HepG2 (cell line): ENCODE data around the gene GPC6. TPM values are rescaled to one million over a fixed set of nuclear protein-coding genes. Genes with fewer than 3 reads are reported as not detected.

ENCODE experiments used
- ATAC-seq: fragments of 200-7000 bp; cut with Tn5 transposase; 3 replicates; pipeline ENCODE4 v1.9.1; 2020; ENCODE audit warnings: mild to moderate bottlenecking, moderate library complexity
- BruUV-seq: library from RNA; stranded (reverse); fragments of 400-500 nt; replicated peaks from 2 replicates; lab custom pipeline; 2021; lab: Mats Ljungman, UMichigan
- CTCF ChIA-PET: fragments of 300-600 bp; formaldehyde crosslinking; extraction: SDS; loops from one replicate; lab custom pipeline; 2021; ENCODE audit warnings: low total read pairs, inconsistent platforms, low intra/inter-chr PET ratio; lab: Yijun Ruan, JAX
- POLR2A ChIA-PET: fragments of 350-600 bp; sonication (Branson Sonifier 250); formaldehyde crosslinking; loops from one replicate; lab custom pipeline; 2020; ENCODE audit warnings: antibody characterized with exemption, inconsistent platforms; lab: Yijun Ruan, JAX
- DNase-seq: peaks from one replicate; pipeline ENCODE4 v3.0.0-alpha.2; 2015; ENCODE audit warnings: low spot score
- FAIRE-seq: peaks from 3 replicates; lab custom pipeline; 2011; peaks lifted over from hg19 to GRCh38; lab: Jason Lieb, UNC
- H2AFZ ChIP-seq: one replicate; pipeline ENCODE4 v1.6.1; 2011; ENCODE audit warnings: low read length, inconsistent platforms
- H3K27ac ChIP-seq: fragments of 300-600 bp; 3 replicates; pipeline ENCODE4 v1.8.0; 2011; ENCODE audit warnings: mixed run types, mild to moderate bottlenecking, mixed read lengths, low read length, inconsistent platforms; ENCODE audit not compliant: insufficient read depth; ENCODE audit errors: extremely low read length
- H3K27me3 ChIP-seq, 2 experiments: fragments of 200-600 bp in 1 of 2; 2 replicates in 1 of 2; 3 replicates in 1 of 2; pipeline versions ENCODE4 v1.6.0 to v1.8.0; 2011; ENCODE audit warnings: low read length in 2 of 2, mild to moderate bottlenecking in 2 of 2, moderate library complexity in 2 of 2, inconsistent platforms in 1 of 2; ENCODE audit not compliant: insufficient read depth in 2 of 2, control insufficient read depth in 1 of 2
- H3K36me3 ChIP-seq, 2 experiments: fragments of 200-600 bp in 1 of 2; replicated peaks in 1 of 2; 2 replicates in 1 of 2; 3 replicates in 1 of 2; pipeline versions ENCODE4 v1.5.1 to v1.8.0; 2011; ENCODE audit warnings: low read length in 2 of 2, inconsistent platforms in 1 of 2; ENCODE audit not compliant: insufficient read depth in 2 of 2, control insufficient read depth in 1 of 2
- H3K4me1 ChIP-seq: 2 replicates; pipeline ENCODE4 v1.5.1; 2012; ENCODE audit warnings: low read length, inconsistent platforms; ENCODE audit not compliant: insufficient read depth
- H3K4me2 ChIP-seq: 2 replicates; pipeline ENCODE4 v1.6.0; 2011; ENCODE audit warnings: low read depth, low read length, inconsistent platforms
- H3K4me3 ChIP-seq, 3 experiments: fragments of 200-600 bp in 1 of 3; sonication (generic), shearing (Covaris generic) in 1 of 3; replicated peaks in 1 of 3; 2 replicates each; pipeline ENCODE4 v1.5.1; 2011 to 2016; ENCODE audit warnings: low read length in 3 of 3, inconsistent platforms in 2 of 3, low read depth in 2 of 3, mild to moderate bottlenecking in 2 of 3, control low read depth in 1 of 3, mixed read lengths in 1 of 3; ENCODE audit not compliant: insufficient read depth in 1 of 3
- H3K79me2 ChIP-seq: one replicate; pipeline ENCODE4 v1.6.1; 2011; ENCODE audit warnings: low read length, inconsistent platforms; ENCODE audit not compliant: insufficient read depth
- H3K9ac ChIP-seq: 2 replicates; pipeline ENCODE4 v1.6.0; 2011; ENCODE audit warnings: mild to moderate bottlenecking, low read depth, low read length, inconsistent platforms; ENCODE audit not compliant: insufficient read depth
- H3K9me3 ChIP-seq: 2 replicates; pipeline ENCODE4 v1.5.1; 2012; ENCODE audit warnings: mild to moderate bottlenecking, low read length
- H4K20me1 ChIP-seq: 2 replicates; pipeline ENCODE4 v1.6.0; 2011; ENCODE audit warnings: inconsistent platforms, mild to moderate bottlenecking, low read length, moderate library complexity; ENCODE audit not compliant: insufficient read depth
- DPF2 ChIP-seq: sonication (generic); formaldehyde crosslinking; IDR thresholded peaks from 2 replicates; pipeline ENCODE4 v1.4.0; 2020; ENCODE audit warnings: mild to moderate bottlenecking, low read depth, missing genetic modification reagents, borderline replicate concordance
- HDAC1 ChIP-seq: sonication (generic); formaldehyde crosslinking; IDR thresholded peaks from 2 replicates; pipeline ENCODE4 v1.5.1; 2020; ENCODE audit warnings: mild to moderate bottlenecking, missing genetic modification reagents
- NFIB ChIP-seq: sonication (generic); formaldehyde crosslinking; IDR thresholded peaks from 2 replicates; pipeline ENCODE4 v1.9.0; 2021; ENCODE audit warnings: missing genetic modification reagents, mild to moderate bottlenecking, borderline replicate concordance
- NFIC ChIP-seq: IDR thresholded peaks from 2 replicates; pipeline ENCODE4 v1.6.1; 2012; ENCODE audit warnings: mild to moderate bottlenecking, low read length, inconsistent platforms
- ZNF556 ChIP-seq: sonication (generic); formaldehyde crosslinking; IDR thresholded peaks from 2 replicates; pipeline ENCODE4 v1.4.0; 2020; ENCODE audit warnings: mild to moderate bottlenecking, missing genetic modification reagents, borderline replicate concordance
- ZNF878 ChIP-seq: sonication (generic); formaldehyde crosslinking; IDR thresholded peaks from 2 replicates; pipeline ENCODE4 v1.8.1; 2023; ENCODE audit warnings: mild to moderate bottlenecking, missing genetic modification reagents, moderate library complexity
- ZSCAN29 ChIP-seq: sonication (generic); formaldehyde crosslinking; conservative IDR thresholded peaks from 2 replicates; pipeline ENCODE4 v1.4.0; 2020; ENCODE audit warnings: mild to moderate bottlenecking, missing genetic modification reagents
- WGBS: methylation state at CpG from one replicate; pipeline ENCODE4 v1.1.6; 2017; ENCODE audit warnings: low lambda C conversion rate; 5-methylcytosine and 5-hydroxymethylcytosine counted together
- in situ Hi-C: cut with HindIII; loops from 2 replicates; pipeline ENCODE4 v1.10.0; 2017; ENCODE audit warnings: low pct_unique_long_range_greater_than_20kb; ENCODE audit not compliant: extremely low pct_ligation_motif_present
- intact Hi-C: fragments of 100-400 bp; cut with micrococcal nuclease; formaldehyde crosslinking; loops from one replicate; pipeline ENCODE4 v1.10.0; 2022; ENCODE audit not compliant: unreplicated experiment
- polyA plus RNA-seq, 8 experiments: library from polyadenylated mRNA; depleted of rRNA in 3 of 8; stranded (reverse) in 7 of 8; unstranded in 1 of 8; fragments of >200 nt; fragmentation: Illumina TruSeq in 4 of 8; extraction: Trizol in 4 of 8; gene quantifications; 2 replicates each; pipeline versions ENCODE4 v1.2.1 to v1.2.3, GENCODE V29; 2011 to 2016; ENCODE audit warnings: low read depth in 4 of 8, missing spikeins in 1 of 8, mixed read lengths in 1 of 8; ENCODE audit not compliant: insufficient read depth in 1 of 8
- total RNA-seq, 5 experiments: library from RNA; depleted of rRNA; stranded (reverse); fragments of >200 nt; fragmentation: Illumina TruSeq; extraction: Trizol; gene quantifications; 2 replicates each; pipeline ENCODE4 v1.2.3, GENCODE V29; 2016; ENCODE audit warnings: low read depth in 1 of 5
- TF ChIP-seq, protein P1 (sequence below): IDR thresholded peaks from 2 replicates; pipeline ENCODE4 v1.6.1; 2016; ENCODE audit warnings: low read depth, borderline replicate concordance
- TF ChIP-seq, protein P2 (sequence below): sonication (generic); formaldehyde crosslinking; IDR thresholded peaks from 2 replicates; pipeline ENCODE4 v1.5.1; 2020; ENCODE audit warnings: missing genetic modification reagents, mild to moderate bottlenecking, borderline replicate concordance

Gene GPC6
- total and polyA plus RNA-seq, 2 of the 13 experiments (the other 11 are each of a cell fraction or from before 2014, with no cell fraction given) = 24.5 to 33.9 TPM

DNA sequence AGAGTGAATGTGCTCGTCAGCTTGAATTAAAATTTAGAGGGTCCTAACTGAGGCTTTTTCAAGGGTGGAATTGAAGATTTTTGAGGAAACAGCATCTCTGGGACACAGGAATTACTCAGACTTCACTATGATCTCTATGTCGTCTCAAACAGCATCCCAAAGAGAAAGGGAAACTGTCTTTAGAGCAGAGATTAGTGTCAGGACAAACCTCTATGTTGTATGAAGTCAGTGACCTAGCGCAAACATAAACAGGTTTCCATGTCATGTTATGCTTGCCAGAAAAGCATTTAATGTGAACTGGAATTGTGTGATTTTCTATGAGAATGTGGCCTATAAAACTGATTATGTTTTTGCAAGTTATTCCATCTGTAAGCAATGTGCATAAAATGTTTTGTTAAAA, 573.7 kb downstream of the GPC6 start:
- in situ Hi-C loops (no loop called here), intact Hi-C loops (no loop called here)
- Histone ChIP-seq H3K36me3 (no peaks in the 10 kb centered on the region), H3K4me2 (no peak overlapping the region), H3K79me2 (no peaks in the 10 kb centered on the region), H3K4me3 (no peak overlapping the region), H3K9me3 (no peaks in the 10 kb centered on the region), H3K27me3 (no peaks in the 10 kb centered on the region), H3K27ac (no peak overlapping the region), H2AFZ (no peak overlapping the region), H4K20me1 (no peaks in the 10 kb centered on the region), H3K4me1 (no peaks in the 10 kb centered on the region), H3K9ac (no peak overlapping the region)
- TF ChIP-seq ZSCAN29 (CRISPR knock-in tag) = no peak
- TF ChIP-seq, protein P1, sequence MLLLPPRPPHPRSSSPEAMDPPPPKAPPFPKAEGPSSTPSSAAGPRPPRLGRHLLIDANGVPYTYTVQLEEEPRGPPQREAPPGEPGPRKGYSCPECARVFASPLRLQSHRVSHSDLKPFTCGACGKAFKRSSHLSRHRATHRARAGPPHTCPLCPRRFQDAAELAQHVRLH (CRISPR knock-in tag) = no peak
- TF ChIP-seq ZNF556 (CRISPR knock-in tag) = no peak
- TF ChIP-seq, protein P2, sequence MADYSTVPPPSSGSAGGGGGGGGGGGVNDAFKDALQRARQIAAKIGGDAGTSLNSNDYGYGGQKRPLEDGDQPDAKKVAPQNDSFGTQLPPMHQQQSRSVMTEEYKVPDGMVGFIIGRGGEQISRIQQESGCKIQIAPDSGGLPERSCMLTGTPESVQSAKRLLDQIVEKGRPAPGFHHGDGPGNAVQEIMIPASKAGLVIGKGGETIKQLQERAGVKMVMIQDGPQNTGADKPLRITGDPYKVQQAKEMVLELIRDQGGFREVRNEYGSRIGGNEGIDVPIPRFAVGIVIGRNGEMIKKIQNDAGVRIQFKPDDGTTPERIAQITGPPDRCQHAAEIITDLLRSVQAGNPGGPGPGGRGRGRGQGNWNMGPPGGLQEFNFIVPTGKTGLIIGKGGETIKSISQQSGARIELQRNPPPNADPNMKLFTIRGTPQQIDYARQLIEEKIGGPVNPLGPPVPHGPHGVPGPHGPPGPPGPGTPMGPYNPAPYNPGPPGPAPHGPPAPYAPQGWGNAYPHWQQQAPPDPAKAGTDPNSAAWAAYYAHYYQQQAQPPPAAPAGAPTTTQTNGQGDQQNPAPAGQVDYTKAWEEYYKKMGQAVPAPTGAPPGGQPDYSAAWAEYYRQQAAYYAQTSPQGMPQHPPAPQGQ (CRISPR knock-in tag) = no peak
- TF ChIP-seq DPF2 = no peak
- no peak for TF ChIP-seq NFIB
- no peak for TF ChIP-seq NFIC
- no peak for TF ChIP-seq HDAC1 (CRISPR knock-in tag)
- TF ChIP-seq ZNF878 = no peak
- no TSS peak for BruUV-seq
- ChIA-PET CTCF (no interaction called here), POLR2A (interaction anchor here (1.1 kb wide), 1 partner anchor 33 kb away, joined by 3 read pairs; no protein-coding TSS in a partner anchor)
- FAIRE-seq = no peak
- no peak for DNase-seq
- WGBS = 98% methylated on average over 3 of the region's 3 CpGs
- ATAC-seq = no peak
